GM20000 (cell line): ENCODE measurements around the gene RRP9.

Source experiments
- DNase-seq: peaks from one replicate; pipeline ENCODE4 v3.0.0; 2012; ENCODE audit warnings: low spot score
- TF ChIP-seq, protein P1 (sequence below): IDR thresholded peaks from 2 replicates; pipeline ENCODE4 v1.5.1; 2012; ENCODE audit warnings: mild to moderate bottlenecking, control low read depth; ENCODE audit errors: extremely low read depth, missing control alignments

RRP9 gene

DNA sequence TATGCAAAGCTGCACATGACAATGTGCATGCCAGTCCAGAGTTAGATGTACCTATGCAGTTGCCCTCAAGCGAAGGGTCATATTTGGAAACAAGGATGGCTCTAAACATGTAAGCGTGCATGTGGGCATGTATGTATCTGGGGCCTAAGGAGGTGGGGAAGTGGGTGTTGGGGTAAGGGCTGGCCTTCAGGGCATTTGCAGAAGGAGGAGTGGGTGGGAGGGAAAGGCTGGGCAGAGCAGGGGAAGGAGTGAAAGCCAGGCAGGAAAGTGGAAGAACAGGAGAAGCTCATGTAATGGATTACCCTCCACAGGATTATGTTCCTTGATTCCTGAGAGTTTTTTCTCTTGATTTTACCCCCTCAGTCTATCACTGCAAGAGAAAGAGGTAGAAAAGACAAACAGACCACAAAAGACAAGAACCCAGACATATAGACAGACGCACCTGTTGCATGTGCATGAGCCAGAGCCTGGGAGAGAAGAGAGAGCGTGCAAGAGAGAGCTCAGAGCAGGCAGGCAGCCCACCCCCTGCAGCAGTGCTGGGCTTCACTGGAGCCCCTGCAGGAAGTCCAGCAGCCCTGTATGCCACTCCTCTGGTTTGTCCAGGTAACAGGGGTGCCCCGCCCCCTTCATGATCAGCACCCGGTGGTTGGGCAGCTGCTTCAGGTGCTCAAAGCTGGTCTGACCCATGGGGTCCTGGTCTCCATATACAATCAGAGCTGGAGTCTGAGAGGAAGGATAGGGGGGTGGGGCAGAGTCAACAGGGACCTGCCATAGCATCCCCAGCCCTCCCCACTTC, 27.4 kb upstream of the RRP9 start:
- DNase-seq: no peak

GRCh38 chr3:51968170-51968775, 26.6 kb upstream of the RRP9 start:
- TF ChIP-seq, protein P1, sequence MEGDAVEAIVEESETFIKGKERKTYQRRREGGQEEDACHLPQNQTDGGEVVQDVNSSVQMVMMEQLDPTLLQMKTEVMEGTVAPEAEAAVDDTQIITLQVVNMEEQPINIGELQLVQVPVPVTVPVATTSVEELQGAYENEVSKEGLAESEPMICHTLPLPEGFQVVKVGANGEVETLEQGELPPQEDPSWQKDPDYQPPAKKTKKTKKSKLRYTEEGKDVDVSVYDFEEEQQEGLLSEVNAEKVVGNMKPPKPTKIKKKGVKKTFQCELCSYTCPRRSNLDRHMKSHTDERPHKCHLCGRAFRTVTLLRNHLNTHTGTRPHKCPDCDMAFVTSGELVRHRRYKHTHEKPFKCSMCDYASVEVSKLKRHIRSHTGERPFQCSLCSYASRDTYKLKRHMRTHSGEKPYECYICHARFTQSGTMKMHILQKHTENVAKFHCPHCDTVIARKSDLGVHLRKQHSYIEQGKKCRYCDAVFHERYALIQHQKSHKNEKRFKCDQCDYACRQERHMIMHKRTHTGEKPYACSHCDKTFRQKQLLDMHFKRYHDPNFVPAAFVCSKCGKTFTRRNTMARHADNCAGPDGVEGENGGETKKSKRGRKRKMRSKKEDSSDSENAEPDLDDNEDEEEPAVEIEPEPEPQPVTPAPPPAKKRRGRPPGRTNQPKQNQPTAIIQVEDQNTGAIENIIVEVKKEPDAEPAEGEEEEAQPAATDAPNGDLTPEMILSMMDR: no peak
- peak; percentile 36 for DNase-seq

More for the DNA sequence above, 27.4 kb upstream of the RRP9 start:
- TF ChIP-seq, protein P1: no peak

GRCh38 chr3:51967384-51968169, 25.9 kb upstream of the RRP9 start, which contains the start of gene PCBP4:
Gene PCBP4, minus strand, starts transcription at chr3:51967454. Its CDS starts 6,214 bp downstream, at chr3:51961240.
- TF ChIP-seq, protein P1: no peak
- DNase-seq: peak; percentile 84

DNA sequence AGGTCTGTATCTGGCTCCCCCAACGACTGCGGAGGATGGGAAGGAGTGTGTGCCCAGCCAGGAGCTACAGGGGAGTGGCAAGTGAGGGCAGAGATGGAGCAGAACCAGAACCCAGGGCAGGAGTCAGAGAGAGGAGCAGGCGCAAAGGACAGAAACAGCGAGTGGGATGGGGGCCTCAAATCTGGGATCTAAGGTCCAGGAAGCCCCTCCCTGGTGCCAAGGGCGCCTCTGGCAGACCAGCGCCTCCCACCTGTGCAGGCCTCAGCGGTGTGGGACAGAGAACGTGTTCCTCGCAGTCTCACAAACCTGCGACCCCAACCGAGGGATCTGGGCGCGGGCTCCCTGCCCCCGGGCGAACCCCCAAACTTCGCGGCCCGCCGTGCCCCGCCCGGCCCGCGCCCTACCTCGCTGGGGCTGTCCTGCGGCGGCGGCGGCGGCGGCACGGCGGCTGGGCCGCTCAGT, 25.2 kb upstream of the RRP9 start:
- DNase-seq: peak; percentile 36
- TF ChIP-seq, protein P1: no peak

DNA sequence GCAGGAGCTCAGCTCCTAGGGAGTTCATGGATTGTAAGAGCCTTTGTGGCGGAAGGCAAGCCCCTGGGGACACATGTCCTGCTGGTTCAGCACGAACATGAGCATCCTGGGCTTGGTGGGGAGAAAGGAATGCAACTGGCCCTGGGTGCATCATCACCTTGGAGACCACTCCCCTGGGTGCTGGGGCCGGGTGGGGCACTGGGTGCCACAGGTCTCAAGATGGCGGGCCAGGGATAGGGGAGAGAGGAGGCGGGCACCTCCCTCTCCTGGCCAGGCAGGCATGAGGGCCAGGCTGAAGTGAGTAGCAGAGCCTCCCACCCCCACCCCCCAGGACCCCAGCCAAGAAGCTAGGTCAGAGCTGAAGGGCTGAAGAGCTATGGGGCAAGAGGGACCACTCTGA, 24.8 kb upstream of the RRP9 start:
- TF ChIP-seq, protein P1: no peak
- no peak for DNase-seq

DNA sequence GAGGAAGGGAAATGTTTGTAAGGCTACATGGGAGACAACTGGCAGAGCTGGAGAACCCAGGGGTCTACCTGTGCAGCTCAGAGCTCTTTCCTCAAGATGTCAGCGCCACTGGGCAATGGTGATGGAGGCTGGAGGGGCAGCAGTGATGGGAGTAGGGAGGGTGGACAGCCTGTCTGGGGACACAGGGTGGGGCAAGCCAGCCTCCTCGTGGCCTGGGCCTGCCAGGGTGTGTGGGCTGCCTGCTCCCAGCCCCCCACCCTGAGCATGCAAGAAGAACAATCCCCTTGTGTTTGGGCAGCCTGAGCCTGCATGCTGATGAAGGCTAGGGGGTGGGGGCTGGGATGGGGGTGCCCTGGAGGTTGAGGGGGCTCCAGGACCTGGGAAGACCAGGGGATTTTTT, 24.3 kb upstream of the RRP9 start:
- TF ChIP-seq, protein P1: no peak
- DNase-seq: peak; percentile 8
